HEK293T (cell line): Measurements from ENCODE around the gene RNF180.

ENCODE experiments used
- ARNT ChIP-seq: fragments of 450-650 bp; IDR thresholded peaks from 2 replicates; pipeline ENCODE4 v1.6.1; 2017; ENCODE audit warnings: mild to moderate bottlenecking
- BHLHE40 ChIP-seq: fragments of 450-650 bp; IDR thresholded peaks from 2 replicates; pipeline ENCODE4 v1.6.1; 2016; ENCODE audit warnings: mild to moderate bottlenecking, moderate library complexity, borderline replicate concordance
- CTBP1 ChIP-seq: fragments of 450-650 bp; IDR thresholded peaks from 2 replicates; pipeline ENCODE4 v1.6.1; 2016; ENCODE audit warnings: borderline replicate concordance
- ELF4 ChIP-seq: fragments of 450-650 bp; IDR thresholded peaks from 2 replicates; pipeline ENCODE4 v1.6.1; 2017; ENCODE audit warnings: antibody characterized with exemption
- FOXK2 ChIP-seq: fragments of 450-650 bp; IDR thresholded peaks from 2 replicates; pipeline ENCODE4 v1.6.1; 2016; ENCODE audit warnings: mild to moderate bottlenecking
- FOXM1 ChIP-seq: fragments of 450-650 bp; IDR thresholded peaks from 2 replicates; pipeline ENCODE4 v1.6.1; 2017; ENCODE audit warnings: mild to moderate bottlenecking, borderline replicate concordance
- SP1 ChIP-seq: fragments of 450-650 bp; IDR thresholded peaks from 2 replicates; pipeline ENCODE4 v1.6.1; 2017
- SUZ12 ChIP-seq: fragments of 450-650 bp; IDR thresholded peaks from 2 replicates; pipeline ENCODE4 v1.6.1; 2016; ENCODE audit warnings: mild to moderate bottlenecking
- ZNF384 ChIP-seq: fragments of 450-650 bp; IDR thresholded peaks from 2 replicates; pipeline ENCODE4 v1.6.1; 2016

DNA sequence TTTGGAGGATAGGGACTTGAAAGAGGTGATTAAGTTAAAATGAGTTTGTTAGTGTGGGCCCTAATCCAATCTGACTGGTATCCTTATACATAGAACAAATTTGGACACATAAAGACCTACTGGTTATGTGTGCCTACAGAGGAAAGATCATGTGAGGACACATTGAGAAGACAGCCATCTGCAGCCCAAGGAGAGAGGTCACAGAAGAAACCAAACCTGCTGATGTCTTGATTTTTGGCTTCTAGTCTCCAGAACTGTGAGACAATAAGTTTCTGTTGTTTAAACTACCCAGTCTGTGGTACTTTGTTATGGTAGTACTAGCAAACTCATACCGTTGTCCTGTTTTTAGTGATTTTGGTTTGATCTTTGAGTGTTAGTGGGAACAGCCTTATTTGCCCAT, 18.3 kb downstream of the RNF180 start:
- TF ChIP-seq FOXM1 (no peak), ELF4 (no peak), ARNT (no peak), CTBP1 (no peak), SP1 (no peak), SUZ12 (no peak), BHLHE40 (no peak), ZNF384 (no peak), FOXK2 (no peak)
